Heart left ventricle (tissue), 13 donors: ENCODE data around the gene TMEM217.
"Not testable (repeated sequence)": the region's sequence is repeated elsewhere in the genome, so short reads cannot be mapped to it uniquely, and the experiment has no call there.

Experiments used
- POLR2A ChIP-seq, 2 donors: fragments of 450-650 bp; IDR thresholded peaks; one replicate each; pipeline ENCODE4 v1.6.1; 2017; ENCODE audit warnings: antibody characterized with exemption in 2 of 2, mild to moderate bottlenecking in 2 of 2, moderate library complexity in 2 of 2
- TF ChIP-seq, protein P1 (sequence below), 12 donors: fragments of 200-600 bp; sonication (generic) in 4 of 12; IDR thresholded peaks; one replicate each; pipeline versions ENCODE4 v1.5.0 to v1.8.0; 2018 to 2022; ENCODE audit warnings: antibody characterized with exemption in 12 of 12, mild to moderate bottlenecking in 5 of 12
- donor health status: ischemic (EF 13 %, LVEDD 7.1; RV severe dilation, severe dysfunction).
- donor health status: DM: no; HTN: yes; CAD: no.
- donor health status: DM: no; HTN: no; CAD: no.
- donor health status: ischemic (EF 25% LVEDD 6.9; RV normal size, moderate dysfunction).
- donor health status: ischemic (EF 25% LVEDD 5.7; RV mildly dilated, moderate dysfunction).
- donor health status: ischemic (EF 35%, LVEDD 5.7; RV mildly dilated, moderate dysfunction).
- donor health status: nonischemic (EF 11% LVEDD 7.7; RV severe dilation, severe dysfunction).
- donor health status: DM: yes; HTN: yes; CAD: no.
- donor health status: PGD.
- donor health status: ischemic (EF 29% LVEDD 5.4; RV normal size, mild dysfunction).
- donor health status: nonischemic (EF 23%, LVEDD 6.1; RV moderate dilation, normal function).

DNA sequence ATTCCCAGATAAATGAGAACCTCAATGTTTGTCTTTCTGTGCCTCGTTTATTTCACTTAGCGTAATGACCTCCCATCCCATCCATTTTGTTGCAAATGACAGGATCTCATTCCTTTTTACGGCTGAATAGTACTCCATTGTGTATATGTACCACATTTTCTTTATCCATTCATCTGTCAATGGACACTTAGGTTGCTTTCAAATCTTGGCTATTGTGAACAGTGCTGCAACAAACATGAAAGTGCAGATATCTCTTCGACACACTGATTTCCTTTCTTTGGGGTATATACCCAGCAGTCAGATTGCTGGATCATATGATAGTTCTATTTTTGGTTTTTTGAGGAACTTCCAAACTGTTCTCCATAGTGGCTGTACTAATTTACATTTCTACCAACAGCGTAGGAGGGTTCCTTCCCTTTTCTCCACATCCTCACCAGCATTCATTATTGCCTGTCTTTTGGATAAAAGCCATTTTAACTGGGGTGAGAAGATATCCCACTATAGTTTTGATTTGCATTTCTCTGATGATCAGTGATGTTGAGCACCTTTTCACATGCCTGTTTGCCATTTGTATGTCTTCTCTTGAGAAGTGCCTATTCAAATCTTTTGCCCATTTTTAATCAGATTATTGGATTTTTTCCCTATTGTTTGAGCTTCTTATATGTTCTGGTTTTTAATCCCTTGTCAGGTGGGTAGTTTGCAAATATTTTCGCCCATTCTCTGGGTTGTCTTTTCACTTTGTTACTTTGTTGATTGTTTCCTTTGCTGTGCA lies 71.8 kb downstream of the TMEM217 start:
- TF ChIP-seq, protein P1, sequence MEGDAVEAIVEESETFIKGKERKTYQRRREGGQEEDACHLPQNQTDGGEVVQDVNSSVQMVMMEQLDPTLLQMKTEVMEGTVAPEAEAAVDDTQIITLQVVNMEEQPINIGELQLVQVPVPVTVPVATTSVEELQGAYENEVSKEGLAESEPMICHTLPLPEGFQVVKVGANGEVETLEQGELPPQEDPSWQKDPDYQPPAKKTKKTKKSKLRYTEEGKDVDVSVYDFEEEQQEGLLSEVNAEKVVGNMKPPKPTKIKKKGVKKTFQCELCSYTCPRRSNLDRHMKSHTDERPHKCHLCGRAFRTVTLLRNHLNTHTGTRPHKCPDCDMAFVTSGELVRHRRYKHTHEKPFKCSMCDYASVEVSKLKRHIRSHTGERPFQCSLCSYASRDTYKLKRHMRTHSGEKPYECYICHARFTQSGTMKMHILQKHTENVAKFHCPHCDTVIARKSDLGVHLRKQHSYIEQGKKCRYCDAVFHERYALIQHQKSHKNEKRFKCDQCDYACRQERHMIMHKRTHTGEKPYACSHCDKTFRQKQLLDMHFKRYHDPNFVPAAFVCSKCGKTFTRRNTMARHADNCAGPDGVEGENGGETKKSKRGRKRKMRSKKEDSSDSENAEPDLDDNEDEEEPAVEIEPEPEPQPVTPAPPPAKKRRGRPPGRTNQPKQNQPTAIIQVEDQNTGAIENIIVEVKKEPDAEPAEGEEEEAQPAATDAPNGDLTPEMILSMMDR (IDR thresholded peaks at IDR 0.05), result not testable (repeated sequence)
- TF ChIP-seq POLR2A (IDR thresholded peaks at IDR 0.05), result not testable (repeated sequence)
